NOMO-1 treated with dmso at 0.1 percent for 144 hours (cell line): ENCODE results near the gene ANXA1.
A peak's percentile ranks its signal among the peaks of the same experiment; 100 is the strongest.
"Not testable (repeated sequence)": the region's sequence is repeated elsewhere in the genome, so short reads cannot be mapped to it uniquely, and the experiment has no call there.

Experiments
- DNase-seq: peaks from one replicate; lab custom pipeline; 2025; ENCODE audit not compliant: unreplicated experiment; lab: John Stamatoyannopoulos, UW

ANXA1 gene

GRCh38 chr9:73151653-73152542 is at the start of gene ANXA1:
Gene ANXA1 (plus strand): TSS chr9:73151865. CDS start chr9:73158536, 6,671 bp downstream.
- DNase-seq, result no peak

DNA sequence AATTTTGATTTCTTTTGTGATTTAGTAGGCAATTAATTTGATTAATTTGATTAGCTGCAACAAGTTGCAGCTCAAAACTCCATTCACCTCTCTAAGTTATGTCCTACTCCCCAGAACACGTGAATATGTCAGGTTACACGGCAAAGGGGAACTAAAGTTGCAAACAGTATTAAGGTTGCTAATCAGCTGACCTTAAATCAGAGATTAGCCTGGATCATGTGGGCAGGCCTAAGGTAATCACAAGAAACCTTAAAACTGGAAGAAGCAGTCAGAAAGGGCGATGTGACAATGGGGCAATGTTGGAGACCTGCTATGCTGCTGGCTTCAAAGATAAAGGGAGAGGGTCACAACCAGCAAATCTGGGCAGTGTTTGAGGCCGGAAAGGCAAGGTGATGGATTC is 47.3 kb upstream of the ANXA1 start:
- DNase-seq, result no peak

- DNase-seq, result no peak
Observed at GRCh38 chr9:73104921-73105320, 46.7 kb upstream of the ANXA1 start.

GRCh38 chr9:73107489-73108069 is 44.1 kb upstream of the ANXA1 start:
- DNase-seq, result not testable (repeated sequence)

DNA sequence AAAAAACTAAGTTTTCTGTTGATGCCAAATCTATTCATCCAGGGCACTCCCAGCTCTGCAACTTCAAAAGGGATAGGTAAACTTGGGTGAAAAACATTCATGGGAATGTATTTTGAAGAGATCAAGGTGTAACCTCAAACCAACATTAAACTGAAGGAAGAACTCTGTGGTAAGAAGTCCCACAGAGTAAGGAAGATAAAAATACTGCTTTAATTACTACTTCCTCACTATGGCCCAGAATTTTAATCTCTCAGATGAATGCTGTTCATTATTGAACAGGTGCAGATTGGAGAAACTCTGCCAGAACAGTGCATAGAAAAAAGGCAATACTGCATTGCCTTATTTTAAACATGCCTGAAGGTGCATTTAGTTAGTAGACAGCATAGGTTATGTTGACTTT is 37.6 kb upstream of the ANXA1 start:
- DNase-seq, result no peak

DNA sequence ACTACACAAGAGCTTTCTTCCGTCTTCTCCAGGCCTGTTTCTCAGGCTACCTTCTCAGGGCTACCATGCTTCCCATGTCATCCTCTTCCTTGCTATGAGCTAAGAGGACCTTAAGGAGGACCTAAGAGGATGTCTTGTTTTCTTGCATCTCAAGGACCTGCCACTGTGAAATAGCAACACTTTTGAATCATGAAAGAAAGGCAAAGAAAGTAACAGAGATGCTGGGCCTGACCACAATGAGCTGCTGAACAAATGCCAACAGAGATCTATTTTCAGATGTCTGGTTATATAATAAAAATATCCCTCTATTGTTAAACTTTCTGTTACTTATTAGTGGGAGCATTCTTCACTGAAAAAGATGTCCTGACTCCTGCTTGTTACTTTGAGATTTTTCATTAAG is 36.7 kb upstream of the ANXA1 start:
- DNase-seq, result no peak

DNA sequence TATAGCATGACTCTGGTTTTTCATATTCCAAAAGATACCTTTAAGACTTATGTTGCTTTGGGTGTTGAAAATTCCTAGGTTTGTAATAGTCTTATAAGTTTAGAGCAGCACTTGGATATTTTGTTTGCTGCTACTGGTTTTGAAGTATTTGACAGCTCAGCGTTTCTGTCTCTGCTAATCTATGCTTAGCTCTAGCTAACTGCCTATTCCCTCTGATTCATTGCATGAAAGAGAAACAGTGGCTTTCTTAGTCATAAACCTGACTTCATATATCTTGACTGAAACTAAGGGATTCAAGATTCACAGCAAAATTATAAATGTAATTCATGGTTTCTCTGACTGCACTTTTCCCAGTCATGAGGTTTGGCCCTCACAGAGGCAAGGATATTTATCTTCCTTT is 35.6 kb upstream of the ANXA1 start:
- DNase-seq, result no peak

GRCh38 chr9:73116880-73117279 is 34.8 kb upstream of the ANXA1 start:
- DNase-seq, result no peak

DNA sequence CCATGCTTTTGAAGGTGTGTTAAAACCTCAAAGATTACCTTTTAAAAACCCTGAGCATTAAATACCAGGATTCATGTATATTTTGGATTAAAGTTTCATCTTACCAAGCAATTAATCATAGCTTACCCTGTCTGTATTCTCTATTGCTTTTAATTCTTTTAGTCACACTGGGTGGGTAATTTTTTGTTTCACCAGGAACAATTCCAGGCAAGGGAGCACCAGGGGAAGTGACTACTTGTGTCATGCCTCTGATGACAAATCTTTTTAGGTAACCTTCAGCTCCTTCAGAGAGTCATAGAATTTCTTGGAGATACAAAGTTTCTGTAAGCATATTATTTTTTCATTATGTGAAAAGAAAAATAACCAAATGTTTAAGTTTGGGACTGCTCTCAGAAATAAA is 33.4 kb upstream of the ANXA1 start:
- DNase-seq, result no peak

- no peak for DNase-seq
Observed at GRCh38 chr9:73118898-73119554, 32.6 kb upstream of the ANXA1 start.

DNA sequence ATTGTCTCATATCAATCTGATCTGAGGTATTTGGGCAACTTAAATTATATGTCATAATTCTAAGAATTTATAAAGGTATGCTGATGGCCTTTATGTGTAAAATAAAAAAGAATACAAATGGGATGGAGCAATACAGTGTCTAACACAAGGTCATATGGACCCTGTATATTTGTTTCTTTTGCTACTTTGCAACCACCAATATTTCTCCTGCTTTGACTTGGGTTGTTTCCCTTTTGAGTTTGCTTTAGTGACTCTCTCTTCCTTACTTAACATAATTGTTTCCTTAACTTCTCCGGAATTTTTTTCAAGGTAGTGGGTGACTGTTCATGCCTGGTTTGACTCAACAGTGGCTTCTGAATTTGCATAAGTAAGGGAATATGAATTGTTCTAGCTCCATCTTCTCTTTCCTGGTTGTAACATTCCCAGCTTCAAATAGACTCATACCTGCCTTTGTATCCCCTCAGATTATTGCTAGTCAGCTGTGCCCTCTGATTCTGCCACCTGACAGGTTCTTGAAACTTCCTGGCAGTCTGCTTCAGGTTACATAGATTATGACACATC is 30.2 kb upstream of the ANXA1 start:
- no peak for DNase-seq

GRCh38 chr9:73125651-73126050 is 26.0 kb upstream of the ANXA1 start:
- DNase-seq, result no peak

DNA sequence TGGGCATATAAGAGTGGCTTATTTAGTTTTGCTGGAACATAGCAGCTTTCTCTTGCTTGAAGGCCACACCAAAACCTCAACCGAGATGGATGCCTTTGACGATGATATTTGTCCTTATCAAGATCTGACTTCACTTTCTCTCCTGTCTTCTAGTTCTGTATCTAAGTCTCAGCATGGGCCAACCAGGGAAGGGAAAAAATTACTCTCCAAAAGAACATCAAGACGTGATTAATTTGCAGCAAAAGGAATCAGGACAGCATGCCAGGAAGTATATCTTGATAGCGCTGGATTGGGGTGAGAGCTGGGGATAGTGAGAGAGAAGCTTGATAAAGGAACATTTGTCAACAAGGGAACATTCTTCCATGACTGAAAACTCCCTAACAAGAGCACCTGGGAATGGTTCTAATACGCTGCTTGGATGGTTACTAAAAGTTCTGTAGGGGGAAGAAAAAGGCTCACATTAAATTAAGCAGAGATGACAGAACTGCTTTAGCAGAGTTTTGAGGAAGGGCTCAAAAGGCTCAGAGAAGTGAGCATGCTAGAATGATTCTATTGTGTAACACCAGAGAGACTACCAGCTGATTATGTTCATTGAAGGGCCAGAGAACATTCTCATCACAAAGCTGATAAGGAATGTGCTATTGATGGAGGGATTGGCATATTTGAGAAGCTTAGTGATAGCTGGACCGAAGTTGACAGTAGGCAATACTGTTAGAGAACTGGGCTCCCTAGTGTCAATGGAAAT is 21.6 kb upstream of the ANXA1 start:
- no peak for DNase-seq

DNA sequence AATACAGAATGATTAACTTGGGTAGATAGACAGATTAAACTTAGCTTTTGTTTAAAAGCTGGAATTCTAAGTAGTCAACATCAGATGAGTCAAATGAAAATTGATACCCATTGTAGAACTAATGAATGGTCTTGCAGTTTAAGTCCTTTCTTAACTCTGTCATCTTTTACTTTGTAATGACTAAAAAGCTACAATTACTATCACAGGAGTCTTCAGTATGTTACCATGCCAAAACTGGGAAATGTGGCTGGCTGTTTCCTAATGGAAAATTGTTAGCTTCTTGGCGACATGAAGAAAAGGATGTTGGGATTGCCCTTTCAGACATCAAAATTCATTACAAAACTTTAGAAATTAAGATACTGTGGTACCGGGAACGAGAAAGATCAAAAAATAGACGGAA is 20.2 kb upstream of the ANXA1 start:
- DNase-seq, result no peak

DNA sequence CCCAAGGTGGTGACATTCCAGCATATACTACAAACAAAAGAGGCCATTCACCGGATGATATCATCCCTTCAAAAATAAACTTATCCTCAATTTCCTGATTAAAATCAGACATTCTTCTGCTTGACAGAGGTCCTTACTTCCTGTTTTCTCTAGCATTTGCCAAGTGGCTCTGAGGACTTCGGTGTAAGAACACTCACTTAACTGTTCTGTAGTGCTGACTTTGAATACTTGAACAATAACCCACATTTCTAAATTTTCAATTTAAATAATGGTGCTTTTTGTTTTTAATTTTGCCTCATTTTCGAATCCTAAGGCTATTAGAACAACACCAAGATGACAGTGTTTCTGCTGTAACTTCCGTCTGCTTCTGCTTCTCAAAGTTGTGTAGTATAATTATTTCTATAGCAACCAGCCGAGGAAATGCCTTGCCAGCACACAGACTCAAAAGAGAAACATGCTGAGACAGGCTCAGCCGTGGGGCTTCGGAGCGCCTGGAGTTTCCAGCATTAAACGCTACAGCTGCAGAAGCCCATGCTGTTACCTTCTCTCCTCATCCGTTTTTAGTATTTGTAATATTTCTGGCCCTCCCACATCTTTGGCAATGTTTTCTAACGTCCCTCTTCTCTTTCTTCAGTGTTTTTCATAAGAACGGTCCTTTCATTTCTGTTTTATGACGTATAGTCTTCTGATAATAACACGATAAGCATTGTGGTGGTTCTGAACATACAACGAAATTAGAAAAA is 19.5 kb upstream of the ANXA1 start:
- DNase-seq, result peak; percentile 53

GRCh38 chr9:73133022-73133651 is 18.5 kb upstream of the ANXA1 start:
- DNase-seq, result no peak

GRCh38 chr9:73133921-73134407 is 17.7 kb upstream of the ANXA1 start:
- DNase-seq, result no peak

DNA sequence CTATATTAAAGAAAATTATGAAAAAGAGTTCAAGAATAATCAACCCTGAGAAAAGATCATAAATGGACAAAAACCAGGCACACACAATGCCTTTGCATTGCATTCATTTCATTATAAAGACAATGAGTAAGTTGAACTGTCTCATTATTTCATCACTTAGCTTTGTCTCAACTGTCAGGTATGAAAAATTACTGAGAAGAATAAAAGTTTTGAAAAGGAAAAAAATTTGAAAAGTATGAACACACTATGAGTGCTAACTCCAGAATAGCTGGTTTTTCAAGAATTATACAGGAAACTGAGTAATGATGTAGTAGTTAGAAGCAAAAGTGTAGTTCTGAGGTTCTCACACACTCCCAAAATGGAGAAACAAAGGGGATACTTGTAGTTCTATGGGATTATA is 16.3 kb upstream of the ANXA1 start:
- DNase-seq, result no peak

DNA sequence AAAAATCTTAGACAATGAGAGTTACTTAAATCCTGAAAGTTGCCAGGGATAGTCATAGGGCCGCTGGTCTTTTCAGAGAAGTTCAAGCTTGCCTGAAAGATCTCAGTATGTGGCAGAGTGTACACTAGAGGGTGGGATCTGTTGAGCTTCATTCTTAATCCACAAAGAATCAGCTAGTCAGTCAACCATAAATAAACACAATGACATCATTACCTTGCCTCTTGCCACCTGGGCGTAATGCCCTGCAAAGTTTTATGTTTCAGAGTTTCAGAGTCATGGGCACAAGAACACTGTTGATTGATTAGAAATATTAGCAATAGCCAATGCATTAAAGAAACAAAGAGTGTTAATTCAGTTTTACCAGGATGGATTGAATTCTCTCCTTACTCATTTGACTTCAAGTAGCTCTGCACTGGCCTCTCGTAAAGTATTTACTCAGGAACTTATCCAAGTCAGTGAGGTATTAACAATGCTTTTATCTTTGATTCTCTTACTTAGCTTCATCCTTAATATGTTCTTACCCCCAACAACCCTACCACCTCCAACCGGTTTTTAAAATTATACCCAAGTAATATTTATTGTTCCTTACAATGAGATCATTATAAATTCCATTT is 14.3 kb upstream of the ANXA1 start:
- no peak for DNase-seq
